GM19240 (cell line): ENCODE data around the gene SPTA1.

Experiments used
- DNase-seq: peaks from one replicate; pipeline ENCODE4 v3.0.0; 2011; ENCODE audit warnings: low spot score; ENCODE audit not compliant: insufficient read length

Gene SPTA1

GRCh38 chr1:158687037-158687436 is 522 bp upstream of the SPTA1 start:
- no peak for DNase-seq

DNA sequence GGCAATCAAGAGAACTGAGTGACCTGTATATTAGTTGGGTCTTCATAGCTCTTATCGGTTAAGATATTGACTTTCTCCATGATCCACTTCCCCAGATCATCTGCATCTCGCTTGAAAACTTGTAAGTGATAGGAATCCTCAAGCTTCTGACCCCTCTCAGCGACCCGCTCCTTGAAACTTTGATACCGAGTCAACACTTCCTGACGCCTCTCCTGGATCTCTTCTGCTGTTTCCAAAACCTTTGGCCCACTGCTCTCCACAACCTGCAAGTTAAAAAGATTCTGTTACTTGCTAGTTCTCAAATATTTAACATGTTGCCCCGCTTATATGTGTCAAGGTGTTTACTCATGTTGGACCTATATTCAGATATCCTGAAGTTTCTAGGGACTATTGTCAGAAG is 1.4 kb downstream of the SPTA1 start:
- DNase-seq: no peak

DNA sequence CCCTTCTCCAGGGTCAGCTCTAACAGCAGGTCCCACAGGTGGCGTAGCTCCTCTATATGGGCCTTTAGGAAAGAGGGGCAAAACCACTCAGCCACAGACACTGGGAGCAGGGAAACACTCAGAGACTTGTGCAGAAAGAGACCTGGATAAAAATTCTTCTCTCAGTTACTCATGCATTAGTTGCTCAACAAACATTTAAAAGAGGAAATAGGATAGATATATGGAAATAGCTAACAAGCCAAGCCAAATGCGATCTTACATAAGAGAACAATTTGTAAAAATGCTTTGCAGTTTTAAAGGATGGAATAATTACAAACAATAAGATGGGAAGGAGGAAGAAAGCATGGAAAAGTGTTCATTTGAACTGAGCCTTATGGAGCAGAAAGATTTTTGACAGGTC is 4.9 kb downstream of the SPTA1 start:
- DNase-seq: no peak

DNA sequence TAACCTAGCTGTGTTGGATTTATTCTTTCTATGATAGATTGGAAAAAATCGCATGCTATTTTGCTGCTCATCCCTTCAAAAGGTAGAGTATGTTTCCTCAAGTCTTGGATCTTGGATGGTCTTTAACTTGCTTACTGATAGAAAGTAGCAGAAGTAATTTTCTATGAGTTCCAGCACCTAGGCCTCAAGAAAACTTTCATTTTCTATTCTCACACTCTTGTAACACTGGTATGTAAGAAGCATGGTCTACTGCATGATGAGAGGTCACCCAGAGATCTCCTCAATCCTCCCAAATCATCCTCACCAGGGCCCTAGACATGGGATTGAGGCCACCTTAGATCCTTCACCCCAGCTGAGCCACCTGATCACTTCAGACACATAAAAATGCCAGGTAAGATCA is 7.2 kb downstream of the SPTA1 start:
- no peak for DNase-seq

DNA sequence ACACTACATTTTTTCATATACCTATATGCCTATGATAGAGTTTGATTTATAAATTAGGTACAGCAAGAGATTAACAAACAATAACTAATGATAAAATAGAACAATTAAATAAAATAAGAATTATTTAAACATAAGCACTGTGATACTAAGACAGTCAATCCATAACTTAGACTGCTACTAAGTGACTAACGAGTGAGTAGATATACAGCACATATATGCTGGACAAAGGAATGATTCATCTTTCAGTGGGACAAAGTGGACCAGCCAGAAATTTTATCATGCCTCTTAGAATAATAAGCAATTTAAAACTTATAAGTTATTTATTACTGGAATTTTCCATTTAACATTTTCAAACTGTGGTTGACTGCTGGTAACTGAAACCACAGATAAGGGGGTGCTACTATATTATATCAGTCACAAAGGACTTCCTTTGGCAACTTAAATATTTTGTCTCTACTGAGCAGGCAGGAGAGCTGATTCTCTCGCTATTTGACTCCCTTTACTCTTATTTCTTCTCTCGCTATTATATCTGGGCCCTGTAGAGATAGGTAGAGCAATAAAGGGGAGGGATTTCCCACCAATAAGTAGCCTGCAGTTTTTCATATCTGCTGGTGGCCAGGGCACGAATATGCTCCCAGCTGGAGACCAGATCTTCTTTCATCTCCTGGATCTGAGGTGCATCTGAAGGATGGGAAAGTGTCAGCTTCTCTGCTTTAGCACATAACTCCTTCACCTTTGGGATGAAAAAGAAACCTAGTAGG is 10.8 kb downstream of the SPTA1 start:
- no peak for DNase-seq

DNA sequence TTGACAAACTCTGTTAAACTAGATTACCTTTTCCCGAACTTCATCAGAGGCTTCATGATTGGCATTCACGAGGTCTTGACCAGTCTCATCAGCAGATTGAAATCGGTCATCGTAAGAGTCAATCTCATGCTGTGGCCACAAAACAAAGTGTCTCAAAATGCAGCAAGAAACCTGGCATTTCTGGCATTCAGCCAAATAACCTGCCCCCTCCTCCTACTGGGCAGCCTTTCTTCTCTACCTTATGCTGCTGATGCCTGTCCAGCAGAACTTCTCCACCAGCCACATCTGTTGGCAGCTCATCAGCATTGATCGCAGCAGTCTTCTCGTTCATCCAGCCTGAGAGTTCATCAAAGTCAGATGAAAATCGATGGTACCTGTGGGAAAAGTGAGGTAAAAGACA is 12.2 kb downstream of the SPTA1 start:
- no peak for DNase-seq

GRCh38 chr1:158666037-158666436 is 20.5 kb downstream of the SPTA1 start:
- no peak for DNase-seq

GRCh38 chr1:158654571-158654970 is 31.9 kb downstream of the SPTA1 start:
- DNase-seq: no peak

DNA sequence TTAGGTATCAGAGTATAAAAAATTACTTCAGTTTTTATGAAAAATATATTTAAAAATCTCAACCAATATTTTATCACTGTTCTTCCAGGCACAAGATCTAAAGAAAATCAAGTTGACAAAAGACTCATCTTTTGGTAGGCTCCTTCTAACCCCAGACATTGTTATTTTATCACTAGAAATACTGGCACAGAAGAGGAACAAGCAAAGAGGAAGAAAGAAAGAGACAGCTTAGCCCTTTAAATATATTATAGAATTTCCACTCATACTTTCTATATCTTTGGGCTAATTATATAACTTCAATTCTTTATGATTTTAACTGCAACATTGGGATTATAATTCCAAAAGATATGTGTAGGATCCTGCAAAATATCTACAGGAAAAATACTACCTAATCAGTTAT is 32.4 kb downstream of the SPTA1 start:
- no peak for DNase-seq

GRCh38 chr1:158652721-158653334 is 33.7 kb downstream of the SPTA1 start:
- no peak for DNase-seq

DNA sequence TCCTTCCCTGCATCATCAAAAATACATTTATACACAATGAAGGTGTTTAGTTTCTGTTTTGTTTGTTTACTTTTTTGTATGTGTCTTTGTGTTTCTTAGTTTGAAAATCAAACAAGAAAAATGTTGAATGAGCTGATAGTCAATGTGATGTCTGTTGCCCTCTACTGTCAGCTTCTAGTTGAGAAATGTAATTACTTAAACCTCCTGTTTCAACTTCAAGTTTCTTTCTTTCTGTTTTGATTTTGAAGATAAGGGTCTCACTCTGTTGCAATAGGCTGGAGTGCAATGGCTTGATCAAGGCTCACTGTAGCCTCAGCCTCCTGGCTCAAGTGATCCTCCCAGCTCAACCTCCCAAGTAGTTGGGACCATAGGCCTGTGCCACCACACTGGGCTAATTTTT is 37.5 kb downstream of the SPTA1 start:
- no peak for DNase-seq

DNA sequence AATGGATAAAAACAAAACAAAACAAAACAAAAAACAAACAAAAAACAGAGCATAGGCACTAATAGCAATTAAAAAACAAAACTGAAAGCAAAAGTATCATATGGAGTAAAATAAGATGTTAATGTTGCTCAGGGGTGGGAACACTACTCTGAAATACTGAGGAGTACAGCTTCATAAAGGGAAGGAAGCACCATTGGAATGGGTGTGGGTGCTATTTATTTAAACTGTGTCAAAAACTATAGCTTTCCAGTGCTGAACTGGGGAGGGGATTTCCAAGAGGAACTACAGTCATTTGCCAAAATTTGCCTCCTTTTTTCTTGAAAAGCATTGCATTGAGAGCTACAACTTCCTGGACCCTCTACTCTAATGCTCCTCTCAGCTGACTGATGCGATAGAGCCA is 40.0 kb downstream of the SPTA1 start:
- DNase-seq: no peak

- no peak for DNase-seq
Observed at GRCh38 chr1:158644449-158644848, 42.1 kb downstream of the SPTA1 start.

GRCh38 chr1:158638904-158639303 is 47.6 kb downstream of the SPTA1 start:
- DNase-seq: no peak

DNA sequence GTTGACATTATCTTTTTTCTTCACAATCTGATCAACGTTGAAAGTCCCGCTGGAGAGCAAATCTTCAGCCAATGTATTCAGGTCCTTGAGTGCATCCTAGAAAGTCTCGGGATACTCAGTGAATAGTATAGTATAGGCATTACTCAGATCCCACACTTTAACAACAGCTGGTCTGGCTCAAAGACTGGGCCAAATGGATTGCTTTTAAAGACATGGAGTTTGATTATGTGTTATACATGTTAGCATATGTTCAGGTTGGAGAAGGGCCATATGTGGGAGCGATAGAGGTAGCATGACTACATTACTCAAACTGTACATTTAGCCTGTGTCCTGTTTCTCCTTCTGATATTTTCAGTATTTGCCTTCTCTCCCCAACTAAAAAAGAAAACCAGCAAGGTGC is 48.4 kb downstream of the SPTA1 start:
- no peak for DNase-seq

GRCh38 chr1:158613764-158614163 is 72.8 kb downstream of the SPTA1 start:
- no peak for DNase-seq

DNA sequence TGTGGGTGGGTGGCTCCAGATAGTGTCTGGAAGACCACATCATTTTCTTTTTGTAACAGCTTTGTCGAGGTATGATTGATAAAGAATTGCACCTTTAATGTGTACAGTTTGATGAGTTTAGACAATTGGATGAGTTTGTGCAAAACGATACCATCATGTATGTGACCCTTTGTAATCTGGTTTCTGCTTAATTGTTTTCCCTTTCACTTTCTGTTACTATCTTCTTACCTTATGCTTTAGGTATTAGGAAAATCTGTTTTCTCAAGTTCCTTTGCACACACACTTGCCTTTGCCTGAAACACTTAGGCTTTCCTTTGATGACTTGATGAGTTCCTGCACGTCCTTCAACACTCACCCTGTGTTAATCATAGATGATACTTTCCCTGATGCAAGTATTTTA is 74.6 kb downstream of the SPTA1 start:
- DNase-seq: no peak

DNA sequence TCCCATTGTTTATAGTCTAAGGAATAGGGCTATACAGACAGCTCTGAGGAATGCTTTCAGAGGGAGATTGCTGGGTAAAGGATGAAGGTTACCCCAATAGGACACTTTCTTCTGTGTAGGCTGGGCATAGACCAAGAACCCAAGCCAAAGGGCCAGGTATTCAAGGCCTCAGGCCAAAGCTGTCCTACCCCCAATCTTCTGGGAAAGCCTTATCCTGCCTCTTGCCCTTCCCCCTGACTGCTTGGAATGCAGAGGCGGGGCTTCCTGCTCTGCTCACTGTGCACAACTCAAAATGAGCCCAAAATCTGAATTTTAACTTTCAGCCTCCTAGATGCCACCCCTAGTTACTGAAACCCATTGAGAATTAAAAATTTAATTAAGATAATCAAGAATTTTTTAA is 79.2 kb downstream of the SPTA1 start:
- DNase-seq: no peak

GRCh38 chr1:158604968-158605367 is 81.5 kb downstream of the SPTA1 start, which contains the start of gene OR10Z1:
Gene OR10Z1, plus strand, starts transcription at chr1:158605268. Its CDS starts 1,171 bp downstream, at chr1:158606439.
- no peak for DNase-seq

DNA sequence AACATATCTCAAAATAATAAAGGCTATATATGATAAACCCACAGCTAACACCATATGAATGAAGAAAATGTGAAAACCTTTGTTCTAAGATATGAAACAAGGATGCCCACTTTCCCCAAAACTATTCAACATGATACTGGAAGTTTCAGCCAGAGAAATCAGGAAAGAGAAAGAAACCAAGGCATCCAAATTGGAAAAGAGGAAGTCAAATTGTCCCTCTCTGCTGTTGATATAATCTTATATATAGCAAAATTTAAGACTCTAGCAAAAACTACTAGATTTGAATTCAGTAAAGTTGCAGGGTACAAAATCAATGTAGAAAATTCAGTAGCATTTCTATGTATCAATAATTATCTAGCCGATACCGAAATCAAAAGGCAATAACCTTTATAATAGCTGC is 85.8 kb downstream of the SPTA1 start:
- DNase-seq: no peak

DNA sequence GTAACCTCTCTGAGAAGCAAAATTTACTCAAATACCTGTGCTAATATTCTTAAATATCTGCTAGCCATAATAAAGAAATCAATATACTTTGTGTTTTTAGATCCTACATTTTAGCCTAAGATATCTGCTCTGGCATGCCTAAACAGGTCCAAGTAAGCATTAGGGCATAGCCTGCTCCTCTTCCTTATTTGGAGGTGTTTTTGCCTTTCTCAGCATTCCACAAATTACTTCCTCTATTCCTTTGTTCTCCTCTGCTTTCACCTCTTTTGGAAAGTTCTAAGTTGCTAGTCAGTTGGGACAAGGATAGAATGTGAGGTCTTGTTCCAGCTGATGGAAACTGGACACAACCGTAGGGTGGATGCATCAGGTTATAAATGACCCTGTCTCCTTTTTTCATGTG is 99.6 kb downstream of the SPTA1 start:
- DNase-seq: no peak

- no peak for DNase-seq
Observed at GRCh38 chr1:158583962-158584361, 102.6 kb downstream of the SPTA1 start.

DNA sequence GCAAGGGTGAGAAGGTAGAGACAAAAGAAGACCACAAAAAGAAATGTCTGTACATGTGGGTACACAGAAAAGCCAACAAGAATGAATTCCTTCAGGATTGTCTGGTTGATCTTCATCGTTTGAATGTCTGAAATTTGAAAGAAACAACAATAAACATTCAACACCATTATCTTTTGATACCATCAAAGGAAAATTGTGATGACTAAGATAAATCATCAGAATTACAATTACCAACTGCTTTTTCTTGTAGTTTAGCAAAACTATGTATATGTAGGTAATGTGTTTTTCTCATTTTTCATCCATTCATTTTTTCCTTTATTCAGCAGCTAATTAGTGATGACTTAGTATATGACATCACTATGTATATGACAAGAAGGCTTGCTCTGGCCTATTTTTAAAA is 106.8 kb downstream of the SPTA1 start, which contains the start of gene OR10X1:
Gene OR10X1, minus strand, starts transcription at position 167 of the 400 bp plus-strand sequence. Its CDS starts 0 bp downstream, at position 167.
- DNase-seq: no peak
